H1 (cell line): ENCODE results near the gene LRRC2. TPM values are rescaled to one million over a fixed set of nuclear protein-coding genes. Genes with fewer than 3 reads are reported as not detected.

Experiments used
- CTCF ChIA-PET: fragments of 300-600 bp; sonication (Branson Sonifier 250); formaldehyde crosslinking; loops from one replicate; lab custom pipeline; 2021; ENCODE audit not compliant: partially characterized antibody; lab: Charles Lee
- POLR2A ChIA-PET: fragments of 300-600 bp; sonication (Branson Sonifier 250); formaldehyde crosslinking; loops from one replicate; lab custom pipeline; 2021; ENCODE audit warnings: inconsistent platforms; ENCODE audit not compliant: partially characterized antibody; lab: Charles Lee
- DNase-seq, 2 experiments: peaks; one replicate each; pipeline versions ENCODE4 v3.0.0 to v3.0.0-alpha.2; 2010 to 2022; ENCODE audit warnings: low spot score in 2 of 2, low read depth in 1 of 2, mixed read lengths in 1 of 2
- FAIRE-seq: peaks from 2 replicates; lab custom pipeline; 2011; peaks lifted over from hg19 to GRCh38; lab: Jason Lieb, UNC
- H2AFZ ChIP-seq: 2 replicates; pipeline ENCODE4 v1.8.1; 2012; ENCODE audit warnings: low read length, inconsistent platforms
- H2AK5ac ChIP-seq: 2 replicates; pipeline ENCODE4 v1.6.1; 2013; ENCODE audit warnings: low read depth, low read length
- H2BK120ac ChIP-seq: replicated peaks from 2 replicates; pipeline ENCODE3; 2013; ENCODE audit warnings: low read depth, low read length, inconsistent platforms
- H2BK12ac ChIP-seq: 2 replicates; pipeline ENCODE4 v1.6.1; 2013; ENCODE audit warnings: low read depth, low read length
- H2BK15ac ChIP-seq: 2 replicates; pipeline ENCODE4 v1.6.1; 2013; ENCODE audit warnings: low read length
- H2BK20ac ChIP-seq: 2 replicates; pipeline ENCODE4 v1.6.1; 2013; ENCODE audit warnings: low read length
- H2BK5ac ChIP-seq: 2 replicates; pipeline ENCODE4 v1.6.1; 2013; ENCODE audit warnings: low read depth, low read length
- H3K14ac ChIP-seq: 2 replicates; pipeline ENCODE4 v1.6.1; 2013; ENCODE audit warnings: inconsistent platforms; ENCODE audit not compliant: insufficient read length
- H3K18ac ChIP-seq: 2 replicates; pipeline ENCODE4 v1.6.1; 2013; ENCODE audit warnings: low read length; ENCODE audit errors: extremely low read depth
- H3K23ac ChIP-seq: 2 replicates; pipeline ENCODE4 v1.6.1; 2013; ENCODE audit warnings: inconsistent platforms; ENCODE audit not compliant: insufficient read length
- H3K23me2 ChIP-seq: 2 replicates; pipeline ENCODE4 v1.6.1; 2013; ENCODE audit warnings: low read depth, low read length
- H3K27ac ChIP-seq: 2 replicates; pipeline ENCODE4 v1.6.1; 2011; ENCODE audit warnings: low read depth, low read length, inconsistent platforms
- H3K27me3 ChIP-seq, 4 experiments: replicated peaks in 1 of 4; 1 replicate in 1 of 4; 2 replicates in 3 of 4; pipeline versions ENCODE4 v1.6.1 to v1.8.1; 2011 to 2013; ENCODE audit warnings: low read length in 3 of 4, mild to moderate bottlenecking in 3 of 4, inconsistent platforms in 2 of 4, mixed read lengths in 2 of 4, moderate library complexity in 1 of 4; ENCODE audit not compliant: control insufficient read depth in 3 of 4, insufficient read depth in 3 of 4; ENCODE audit errors: extremely low read depth in 1 of 4
- H3K36me3 ChIP-seq, 4 experiments: 2 replicates each; pipeline versions ENCODE4 v1.6.1 to v1.8.1; 2011 to 2013; ENCODE audit warnings: mild to moderate bottlenecking in 4 of 4, low read length in 3 of 4, moderate library complexity in 2 of 4, control low read depth in 1 of 4, inconsistent platforms in 1 of 4; ENCODE audit not compliant: insufficient read depth in 4 of 4, control insufficient read depth in 2 of 4
- H3K4ac ChIP-seq: replicated peaks from 2 replicates; pipeline ENCODE3; 2013; ENCODE audit warnings: low read length, low read depth, mixed read lengths, inconsistent platforms; ENCODE audit not compliant: insufficient read length
- H3K4me1 ChIP-seq, 4 experiments: replicated peaks in 1 of 4; 1 replicate in 1 of 4; 2 replicates in 3 of 4; pipeline versions ENCODE4 v1.6.1 to v1.8.1; 2011 to 2013; ENCODE audit warnings: low read length in 3 of 4, inconsistent platforms in 2 of 4, mixed read lengths in 1 of 4; ENCODE audit not compliant: insufficient read depth in 4 of 4, control insufficient read depth in 3 of 4
- H3K4me2 ChIP-seq, 2 experiments: 2 replicates each; pipeline versions ENCODE4 v1.6.1 to v1.8.1; 2011 to 2013; ENCODE audit warnings: low read depth in 2 of 2, low read length in 2 of 2, control low read depth in 1 of 2, inconsistent platforms in 1 of 2, mild to moderate bottlenecking in 1 of 2; ENCODE audit not compliant: insufficient read depth in 1 of 2
- H3K4me3 ChIP-seq, 4 experiments: fragments of 200-600, 300-600 bp in 1 of 4; sonication (generic), shearing (Covaris generic), sonication (Bioruptor Twin) in 1 of 4; 2 replicates each; pipeline versions ENCODE4 v1.5.1 to v1.8.1; 2011 to 2016; ENCODE audit warnings: low read length in 4 of 4, low read depth in 3 of 4, control low read depth in 2 of 4, inconsistent platforms in 2 of 4, mild to moderate bottlenecking in 2 of 4, mixed read lengths in 1 of 4, moderate library complexity in 1 of 4; ENCODE audit not compliant: insufficient read depth in 2 of 4; ENCODE audit errors: extremely low read depth in 1 of 4
- H3K56ac ChIP-seq: replicated peaks from 2 replicates; pipeline ENCODE3; 2013; ENCODE audit warnings: low read depth, mild to moderate bottlenecking, mixed read lengths, low read length, inconsistent platforms; ENCODE audit not compliant: insufficient read length
- H3K79me1 ChIP-seq: 2 replicates; pipeline ENCODE4 v1.6.1; 2013; ENCODE audit warnings: low read depth, low read length, control low read depth
- H3K79me2 ChIP-seq, 2 experiments: 2 replicates each; pipeline versions ENCODE4 v1.6.1 to v1.8.1; 2012 to 2013; ENCODE audit warnings: low read length in 2 of 2, mild to moderate bottlenecking in 2 of 2, inconsistent platforms in 1 of 2; ENCODE audit not compliant: insufficient read depth in 2 of 2, control insufficient read depth in 1 of 2
- H3K9ac ChIP-seq, 4 experiments: replicated peaks in 1 of 4; 1 replicate in 1 of 4; 2 replicates in 3 of 4; pipeline versions ENCODE4 v1.6.1 to v1.8.1; 2011 to 2013; ENCODE audit warnings: low read depth in 3 of 4, low read length in 3 of 4, control low read depth in 2 of 4, mild to moderate bottlenecking in 2 of 4, moderate library complexity in 2 of 4, inconsistent platforms in 1 of 4; ENCODE audit errors: extremely low read depth in 1 of 4
- H3K9me3 ChIP-seq, 2 experiments: 2 replicates each; pipeline versions ENCODE4 v1.6.1 to v1.8.1; 2012 to 2013; ENCODE audit warnings: mild to moderate bottlenecking in 2 of 2, moderate library complexity in 2 of 2, control low read depth in 1 of 2, inconsistent platforms in 1 of 2, low read depth in 1 of 2, low read length in 1 of 2, mixed read lengths in 1 of 2; ENCODE audit not compliant: insufficient read depth in 2 of 2
- H4K20me1 ChIP-seq, 2 experiments: replicated peaks in 1 of 2; 2 replicates each; pipeline versions ENCODE3 to v1.8.1; 2011 to 2013; ENCODE audit warnings: inconsistent platforms in 2 of 2, low read length in 2 of 2, mild to moderate bottlenecking in 1 of 2; ENCODE audit not compliant: insufficient read depth in 2 of 2, control insufficient read depth in 1 of 2
- H4K5ac ChIP-seq: 2 replicates; pipeline ENCODE4 v1.6.1; 2013; ENCODE audit warnings: low read length, low read depth, mixed read lengths, inconsistent platforms; ENCODE audit not compliant: insufficient read length
- H4K8ac ChIP-seq: 2 replicates; pipeline ENCODE4 v1.8.0; 2013; ENCODE audit warnings: mild to moderate bottlenecking, moderate library complexity, low read length, inconsistent platforms; ENCODE audit not compliant: insufficient read depth; ENCODE audit errors: extremely low read depth
- H4K91ac ChIP-seq: replicated peaks from 2 replicates; pipeline ENCODE3; 2013; ENCODE audit warnings: low read length, mixed read lengths, inconsistent platforms; ENCODE audit not compliant: insufficient read length
- BACH1 ChIP-seq: IDR thresholded peaks from 2 replicates; pipeline ENCODE4 v1.6.1; 2012; ENCODE audit warnings: low read length, improper control_type of control experiment
- BCL11A ChIP-seq, 2 experiments: IDR thresholded peaks; one replicate each; pipeline ENCODE4 v1.6.1; 2011; ENCODE audit warnings: low read depth in 2 of 2, low read length in 2 of 2, mild to moderate bottlenecking in 2 of 2
- SIN3A ChIP-seq, 2 experiments: IDR thresholded peaks in 1 of 2; conservative IDR thresholded peaks in 1 of 2; 2 replicates each; pipeline ENCODE4 v1.6.1; 2011 to 2012; ENCODE audit warnings: low read length in 2 of 2, improper control_type of control experiment in 1 of 2, low read depth in 1 of 2, mild to moderate bottlenecking in 1 of 2
- SP2 ChIP-seq: IDR thresholded peaks from 2 replicates; pipeline ENCODE4 v1.6.1; 2012; ENCODE audit warnings: mild to moderate bottlenecking, low read length, inconsistent platforms
- WGBS, 2 experiments: shearing (Covaris generic) in 1 of 2; methylation state at CpG; one replicate each; pipeline versions ENCODE4 v1.1.6 to v1.1.7; 2013 to 2015; ENCODE audit warnings: low lambda C conversion rate in 2 of 2, mixed read lengths in 2 of 2, inconsistent platforms in 1 of 2, low coverage in 1 of 2, missing lambda C conversion rate in 1 of 2; ENCODE audit not compliant: insufficient replicate concordance in 2 of 2, insufficient coverage in 1 of 2, insufficient read length in 1 of 2; ENCODE audit errors: extremely low coverage in 1 of 2, missing lambda C conversion rate in 1 of 2; 5-methylcytosine and 5-hydroxymethylcytosine counted together
- polyA plus RNA-seq, 7 experiments: library from polyadenylated mRNA; depleted of rRNA in 3 of 7; stranded (reverse) in 5 of 7; unstranded in 2 of 7; fragments of >200 nt in 5 of 7; fragments of 200-250 nt in 2 of 7; gene quantifications; 1 replicate in 5 of 7; 2 replicates in 1 of 7; 4 replicates in 1 of 7; pipeline versions ENCODE4 v1.2.1 to v1.2.3, GENCODE V29; 2011 to 2013; ENCODE audit warnings: missing spikeins in 2 of 7, mixed read lengths in 2 of 7
- total RNA-seq: library from RNA; stranded (reverse); fragmentation: NEBNext Ultra II Directional; extraction: Animal tissue kit (Norgen Biotek cat#: 25700); gene quantifications from 2 replicates; pipeline ENCODE4 v1.2.1, GENCODE V29; 2021

The LRRC2 gene
- total and polyA plus RNA-seq, 2 of the 8 experiments (the other 6 are each of a cell fraction or from before 2014, with no cell fraction given) = 1.4 to 6.4 TPM

DNA sequence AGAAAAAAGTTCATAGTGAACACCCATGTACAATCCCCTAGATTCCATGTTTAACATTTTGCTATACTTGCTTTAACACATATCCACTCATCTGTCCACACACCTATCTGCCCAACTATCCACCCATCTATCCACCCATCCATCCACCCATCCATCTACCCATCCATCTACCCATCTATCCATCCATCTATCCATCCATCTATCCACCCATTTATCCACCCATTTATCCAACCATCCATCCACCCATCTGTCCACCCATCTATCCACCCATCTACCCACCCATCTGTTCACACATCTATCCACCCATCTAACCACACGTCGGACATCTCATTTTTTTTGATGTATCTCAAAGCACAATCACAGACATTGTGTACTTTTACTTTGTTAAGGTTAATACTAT, 42.5 kb downstream of the LRRC2 start:
- Histone ChIP-seq H4K5ac (no peak overlapping the region), H3K23me2 (peaks cover 5% of the 10 kb centered on the region; the same call in 1 of the 2 replicates), H3K4me1 (no peaks in the 10 kb centered on the region), H3K56ac (peak overlapping the region; percentile 98), H3K9me3 (no peaks in the 10 kb centered on the region), H3K14ac (no peak overlapping the region), H3K4me2 (no peak overlapping the region), H2BK120ac (no peak overlapping the region), H3K79me1 (no peaks in the 10 kb centered on the region), H4K91ac (no peak overlapping the region), H2BK20ac (no peak overlapping the region), H3K9ac (no peak overlapping the region), H4K8ac (no peak overlapping the region), H2AK5ac (no peak overlapping the region), H4K20me1 (no peaks in the 10 kb centered on the region), H3K27me3 (no peaks in the 10 kb centered on the region), H2BK5ac (no peak overlapping the region), H3K18ac (no peak overlapping the region), H2BK15ac (no peak overlapping the region), H3K4ac (no peak overlapping the region), H2AFZ (no peak overlapping the region), H3K4me3 (no peak overlapping the region), H3K23ac (no peak overlapping the region), H3K27ac (no peak overlapping the region), H3K79me2 (no peaks in the 10 kb centered on the region), H2BK12ac (no peak overlapping the region), H3K36me3 (no peaks in the 10 kb centered on the region)
- CTCF ChIA-PET = no interaction called here
- FAIRE-seq (no peak), DNase-seq (no peak)
- no peak for TF ChIP-seq BCL11A (IDR thresholded peaks at IDR 0.05; ENCODE audit: low read depth in 2 of 2, low read length in 2 of 2)
- no peak for TF ChIP-seq BACH1
- no peak for TF ChIP-seq SIN3A (conservative IDR thresholded peaks at IDR 0.05 in 1 of 2, IDR thresholded peaks at IDR 0.05 in 1 of 2; ENCODE audit: low read depth in 1 of 2, low read length in 2 of 2)
- TF ChIP-seq SP2 = no peak
- POLR2A ChIA-PET = no interaction called here
- WGBS, 2 experiments = 96% methylated on average over 2 of the region's 2 CpGs; no CpG with 5 or more reads in 1 of the 2 experiments
